Renal cortex interstitium (tissue), 11 donors: ENCODE measurements around the gene TSHR. TPM values are rescaled to one million over a fixed set of nuclear protein-coding genes. Genes with fewer than 3 reads are reported as not detected.
A peak's percentile ranks its signal among the peaks of the same experiment; 100 is the strongest.

Source experiments
- DNase-seq, 11 donors: peaks; one replicate each; pipeline ENCODE4 v3.0.0-alpha.2; 2013; ENCODE audit warnings: low read depth in 9 of 11, low spot score in 4 of 11; ENCODE audit errors: extremely low read depth in 1 of 11
- polyA plus RNA-seq, 3 donors: library from polyadenylated mRNA; unstranded; fragments of 120-200 nt; gene quantifications; one replicate each; pipeline ENCODE4 v1.2.1, GENCODE V29; 2013; ENCODE audit not compliant: insufficient read length in 3 of 3

The TSHR gene
- polyA plus RNA-seq, 3 donors = 0.16 to 0.45 (median 0.17) TPM

- no peak for DNase-seq
Measured at GRCh38 chr14:81162941-81163340, 207.5 kb downstream of the TSHR start.

- DNase-seq = peak in 7 of 11 donors; percentile 17 to 47 (median 22)
Measured at GRCh38 chr14:81164167-81164774, 208.8 kb downstream of the TSHR start.

- no peak for DNase-seq
Measured at GRCh38 chr14:81165188-81165587, 209.8 kb downstream of the TSHR start.

- no peak for DNase-seq
Measured at GRCh38 chr14:81166121-81166520, 210.7 kb downstream of the TSHR start.

- DNase-seq = no peak
Measured at GRCh38 chr14:81169267-81169666, 213.8 kb downstream of the TSHR start.

GRCh38 chr14:81169711-81170103, 214.3 kb downstream of the TSHR start:
- peak in 9 of 11 donors; percentile 6 to 22 (median 12) for DNase-seq

GRCh38 chr14:81170104-81170828, 214.8 kb downstream of the TSHR start:
- DNase-seq = peak; percentile 66 to 90 (median 84)

GRCh38 chr14:81170829-81171195, 215.4 kb downstream of the TSHR start:
- DNase-seq = no peak

- no peak for DNase-seq
Measured at GRCh38 chr14:81172353-81172752, 216.9 kb downstream of the TSHR start.

GRCh38 chr14:81172881-81173280, 217.5 kb downstream of the TSHR start:
- DNase-seq = no peak

GRCh38 chr14:81176241-81176640, 220.8 kb downstream of the TSHR start:
- no peak for DNase-seq

GRCh38 chr14:81177225-81177624, 221.8 kb downstream of the TSHR start:
- DNase-seq = no peak

- DNase-seq = no peak
Measured at GRCh38 chr14:81178063-81178462, 222.6 kb downstream of the TSHR start.

GRCh38 chr14:81179631-81180030, 224.2 kb downstream of the TSHR start:
- no peak for DNase-seq

GRCh38 chr14:81187832-81188522, 232.6 kb downstream of the TSHR start:
- no peak for DNase-seq

- DNase-seq = no peak
Measured at GRCh38 chr14:81192594-81192993, 237.2 kb downstream of the TSHR start.

GRCh38 chr14:81193924-81194633, 238.7 kb downstream of the TSHR start:
- no peak for DNase-seq
